Vagina (tissue), 2 donors: ENCODE results near the gene UBE2U.

Experiments used
- POLR2A ChIP-seq, 2 donors: fragments of 450-650 bp; IDR thresholded peaks; one replicate each; pipeline ENCODE4 v1.6.1; 2017; ENCODE audit warnings: antibody characterized with exemption in 2 of 2, mild to moderate bottlenecking in 2 of 2, moderate library complexity in 2 of 2
- TF ChIP-seq, protein P1 (sequence below), 3 experiments: fragments of 450-650 bp in 2 of 3; fragments of 200-600 bp in 1 of 3; sonication (generic) in 1 of 3; IDR thresholded peaks; one replicate each; pipeline ENCODE4 v1.5.1; 2017 to 2019; ENCODE audit warnings: antibody characterized with exemption in 3 of 3, mild to moderate bottlenecking in 2 of 3, moderate library complexity in 2 of 3

DNA sequence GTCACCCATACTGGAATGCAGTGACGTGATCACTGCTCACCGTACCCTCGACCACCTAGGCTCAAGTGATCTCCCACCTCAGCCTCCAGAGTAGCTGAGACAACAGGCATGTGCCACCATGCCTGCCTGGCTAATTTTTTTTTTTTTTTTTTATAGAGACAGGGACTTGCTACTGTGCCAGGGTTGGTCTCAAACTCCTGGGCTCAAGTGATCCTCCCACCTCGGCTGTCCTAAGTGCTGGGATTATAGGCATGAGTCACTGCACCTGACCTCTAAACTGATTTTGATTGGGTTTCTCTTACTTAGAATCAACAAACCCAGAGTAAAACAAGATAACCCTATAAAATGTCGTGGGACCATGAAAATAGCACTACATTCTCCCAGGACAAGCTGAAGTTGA, 112.0 kb downstream of the UBE2U start:
- TF ChIP-seq, protein P1, sequence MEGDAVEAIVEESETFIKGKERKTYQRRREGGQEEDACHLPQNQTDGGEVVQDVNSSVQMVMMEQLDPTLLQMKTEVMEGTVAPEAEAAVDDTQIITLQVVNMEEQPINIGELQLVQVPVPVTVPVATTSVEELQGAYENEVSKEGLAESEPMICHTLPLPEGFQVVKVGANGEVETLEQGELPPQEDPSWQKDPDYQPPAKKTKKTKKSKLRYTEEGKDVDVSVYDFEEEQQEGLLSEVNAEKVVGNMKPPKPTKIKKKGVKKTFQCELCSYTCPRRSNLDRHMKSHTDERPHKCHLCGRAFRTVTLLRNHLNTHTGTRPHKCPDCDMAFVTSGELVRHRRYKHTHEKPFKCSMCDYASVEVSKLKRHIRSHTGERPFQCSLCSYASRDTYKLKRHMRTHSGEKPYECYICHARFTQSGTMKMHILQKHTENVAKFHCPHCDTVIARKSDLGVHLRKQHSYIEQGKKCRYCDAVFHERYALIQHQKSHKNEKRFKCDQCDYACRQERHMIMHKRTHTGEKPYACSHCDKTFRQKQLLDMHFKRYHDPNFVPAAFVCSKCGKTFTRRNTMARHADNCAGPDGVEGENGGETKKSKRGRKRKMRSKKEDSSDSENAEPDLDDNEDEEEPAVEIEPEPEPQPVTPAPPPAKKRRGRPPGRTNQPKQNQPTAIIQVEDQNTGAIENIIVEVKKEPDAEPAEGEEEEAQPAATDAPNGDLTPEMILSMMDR (IDR thresholded peaks at IDR 0.05): no peak
- no peak for TF ChIP-seq POLR2A (IDR thresholded peaks at IDR 0.05)
